CD14-positive monocyte (primary cell): ENCODE data around the gene AHCY. TPM values are rescaled to one million over a fixed set of nuclear protein-coding genes. Genes with fewer than 3 reads are reported as not detected.
"Not testable (repeated sequence)": the region's sequence is repeated elsewhere in the genome, so short reads cannot be mapped to it uniquely, and the experiment has no call there.

Experiments used
- DNase-seq, 3 donors: peaks; one replicate each; pipeline ENCODE4 v3.0.0-alpha.2; 2011 to 2022
- H2AFZ ChIP-seq: 2 replicates; pipeline ENCODE4 v1.6.0; 2012; ENCODE audit warnings: mild to moderate bottlenecking, low read depth, low read length, inconsistent platforms; ENCODE audit not compliant: insufficient read depth, poor library complexity, severe bottlenecking
- H3K27ac ChIP-seq, 2 donors: 1 replicate in 1 of 2; 2 replicates in 1 of 2; pipeline ENCODE4 v1.5.1; 2012 to 2013; ENCODE audit warnings: low read length in 2 of 2, control low read depth in 1 of 2, inconsistent platforms in 1 of 2, low read depth in 1 of 2, mild to moderate bottlenecking in 1 of 2
- H3K27me3 ChIP-seq, 2 donors: one replicate each; pipeline versions ENCODE4 v1.6.0 to v1.6.1; 2011 to 2013; ENCODE audit warnings: low read length in 2 of 2; ENCODE audit not compliant: control insufficient read depth in 2 of 2, insufficient read depth in 2 of 2
- H3K36me3 ChIP-seq, 2 donors: replicated peaks in 1 of 2; 1 replicate in 1 of 2; 2 replicates in 1 of 2; pipeline versions ENCODE4 v1.5.1 to v1.6.1; 2012 to 2013; ENCODE audit warnings: low read length in 2 of 2, control low read depth in 1 of 2, inconsistent platforms in 1 of 2, mild to moderate bottlenecking in 1 of 2; ENCODE audit not compliant: insufficient read depth in 2 of 2, control insufficient read depth in 1 of 2
- H3K4me1 ChIP-seq, 2 donors: 1 replicate in 1 of 2; 2 replicates in 1 of 2; pipeline versions ENCODE4 v1.5.1 to v1.6.1; 2012 to 2013; ENCODE audit warnings: low read length in 2 of 2, control low read depth in 1 of 2, inconsistent platforms in 1 of 2, mild to moderate bottlenecking in 1 of 2, moderate library complexity in 1 of 2; ENCODE audit not compliant: insufficient read depth in 2 of 2, control insufficient read depth in 1 of 2
- H3K4me2 ChIP-seq: replicated peaks from 2 replicates; pipeline ENCODE3; 2012; ENCODE audit warnings: low read length, moderate library complexity, mild to moderate bottlenecking; ENCODE audit not compliant: poor library complexity, severe bottlenecking; ENCODE audit errors: extremely low read depth
- H3K4me3 ChIP-seq, 3 experiments: fragments of 200-600 bp in 1 of 3; sonication (generic) in 1 of 3; replicated peaks in 1 of 3; 1 replicate in 2 of 3; 2 replicates in 1 of 3; pipeline ENCODE4 v1.5.1; 2011 to 2013; ENCODE audit warnings: low read length in 3 of 3, mild to moderate bottlenecking in 3 of 3, control low read depth in 2 of 3, low read depth in 2 of 3, inconsistent platforms in 1 of 3, moderate library complexity in 1 of 3
- H3K79me2 ChIP-seq: 2 replicates; pipeline ENCODE4 v1.6.0; 2012; ENCODE audit warnings: mild to moderate bottlenecking, control low read depth, inconsistent platforms, low read length, moderate library complexity; ENCODE audit not compliant: insufficient read depth
- H3K9ac ChIP-seq: 2 replicates; pipeline ENCODE4 v1.6.0; 2017; ENCODE audit warnings: low read length, mild to moderate bottlenecking; ENCODE audit not compliant: insufficient read depth, poor library complexity, severe bottlenecking
- H3K9me3 ChIP-seq, 2 donors: replicated peaks in 1 of 2; 1 replicate in 1 of 2; 2 replicates in 1 of 2; pipeline versions ENCODE4 v1.5.1 to v1.6.1; 2012 to 2013; ENCODE audit warnings: low read length in 2 of 2, control low read depth in 1 of 2; ENCODE audit not compliant: control insufficient read depth in 1 of 2, insufficient read depth in 1 of 2
- H4K20me1 ChIP-seq: 2 replicates; pipeline ENCODE4 v1.6.0; 2012; ENCODE audit warnings: mild to moderate bottlenecking, low read length, control low read depth, moderate library complexity; ENCODE audit not compliant: insufficient read depth
- H3K27ac Mint-ChIP-seq, 7 donors: one replicate each; pipeline ENCODE4 v1.8.0; 2020; ENCODE audit warnings: mild to moderate bottlenecking in 7 of 7, mixed read lengths in 7 of 7, moderate library complexity in 6 of 7, inconsistent platforms in 2 of 7
- H3K27me3 Mint-ChIP-seq, 3 donors: one replicate each; pipeline ENCODE4 v1.8.0; 2021 to 2022; ENCODE audit warnings: low read depth in 3 of 3, mild to moderate bottlenecking in 3 of 3, mixed read lengths in 3 of 3, moderate library complexity in 3 of 3, inconsistent platforms in 1 of 3
- H3K36me3 Mint-ChIP-seq, 2 donors: one replicate each; pipeline ENCODE4 v1.8.0; 2020; ENCODE audit warnings: mixed read lengths in 2 of 2, inconsistent platforms in 1 of 2, mild to moderate bottlenecking in 1 of 2
- H3K4me1 Mint-ChIP-seq: one replicate; pipeline ENCODE4 v1.8.0; 2020; ENCODE audit warnings: mild to moderate bottlenecking, mixed read lengths
- H3K4me3 Mint-ChIP-seq, 2 donors: one replicate each; pipeline ENCODE4 v1.8.0; 2020; ENCODE audit warnings: mild to moderate bottlenecking in 2 of 2, mixed read lengths in 2 of 2, moderate library complexity in 1 of 2
- H3K9me3 Mint-ChIP-seq, 7 donors: one replicate each; pipeline ENCODE4 v1.8.0; 2020 to 2022; ENCODE audit warnings: mixed read lengths in 7 of 7, mild to moderate bottlenecking in 6 of 7, moderate library complexity in 6 of 7, inconsistent platforms in 2 of 7
- WGBS: methylation state at CpG from one replicate; pipeline ENCODE4 v1.1.5; 2013; ENCODE audit warnings: missing lambda C conversion rate; ENCODE audit not compliant: insufficient coverage; 5-methylcytosine and 5-hydroxymethylcytosine counted together
- intact Hi-C, 2 donors: fragments of 100-400 bp; cut with micrococcal nuclease; formaldehyde crosslinking; loops; one replicate each; pipeline versions ENCODE4 v1.15.0 to v1.15.1; 2023
- polyA plus RNA-seq, 3 donors: library from polyadenylated mRNA; depleted of rRNA in 1 of 3; unstranded in 2 of 3; stranded (reverse) in 1 of 3; fragments of 300-500 nt in 2 of 3; fragments of >200 nt in 1 of 3; fragmentation: Illumina TruSeq in 2 of 3; gene quantifications; 1 replicate in 2 of 3; 2 replicates in 1 of 3; pipeline ENCODE4 v1.2.3, GENCODE V29; 2012 to 2021
- TF ChIP-seq, protein P1 (sequence below): fragments of 200-600 bp; IDR thresholded peaks from one replicate; pipeline ENCODE4 v1.8.0; 2022; ENCODE audit warnings: antibody characterized with exemption, mild to moderate bottlenecking

AHCY gene
- polyA plus RNA-seq, 3 donors, result 35.7 to 42.7 (median 41.1) TPM

DNA sequence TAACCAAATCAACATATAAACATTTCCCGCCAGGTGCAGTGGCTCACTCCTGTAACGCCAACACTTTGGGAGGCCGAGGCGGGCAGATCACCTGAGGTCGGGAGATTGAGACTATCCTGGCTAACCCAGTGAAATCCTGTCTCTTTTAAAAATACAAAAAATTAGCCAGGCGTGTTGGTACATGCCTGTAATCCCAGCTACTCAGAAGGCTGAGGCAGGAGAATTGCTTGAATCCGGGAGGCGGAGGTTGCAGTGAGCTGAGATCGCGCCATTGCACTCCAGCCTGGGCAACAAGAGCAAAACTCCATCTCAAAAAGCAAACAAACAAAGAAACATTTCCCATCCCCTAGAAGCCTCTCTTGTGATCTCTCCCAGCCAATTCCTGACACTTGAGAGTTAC, 37.6 kb upstream of the AHCY start:
- H3K9me3 Mint-ChIP-seq, H3K79me2 ChIP-seq, H3K27me3 Mint-ChIP-seq, H3K9me3 ChIP-seq, H2AFZ ChIP-seq, H3K27me3 ChIP-seq, H4K20me1 ChIP-seq, intact Hi-C loops, DNase-seq, H3K36me3 ChIP-seq, H3K4me1 ChIP-seq, H3K9ac ChIP-seq, H3K4me3 ChIP-seq, H3K4me3 Mint-ChIP-seq, H3K4me1 Mint-ChIP-seq, H3K36me3 Mint-ChIP-seq, H3K4me2 ChIP-seq, H3K27ac ChIP-seq, H3K27ac Mint-ChIP-seq: not testable (repeated sequence)
- WGBS, result 100% methylated on average over 1 of the region's 10 CpGs

DNA sequence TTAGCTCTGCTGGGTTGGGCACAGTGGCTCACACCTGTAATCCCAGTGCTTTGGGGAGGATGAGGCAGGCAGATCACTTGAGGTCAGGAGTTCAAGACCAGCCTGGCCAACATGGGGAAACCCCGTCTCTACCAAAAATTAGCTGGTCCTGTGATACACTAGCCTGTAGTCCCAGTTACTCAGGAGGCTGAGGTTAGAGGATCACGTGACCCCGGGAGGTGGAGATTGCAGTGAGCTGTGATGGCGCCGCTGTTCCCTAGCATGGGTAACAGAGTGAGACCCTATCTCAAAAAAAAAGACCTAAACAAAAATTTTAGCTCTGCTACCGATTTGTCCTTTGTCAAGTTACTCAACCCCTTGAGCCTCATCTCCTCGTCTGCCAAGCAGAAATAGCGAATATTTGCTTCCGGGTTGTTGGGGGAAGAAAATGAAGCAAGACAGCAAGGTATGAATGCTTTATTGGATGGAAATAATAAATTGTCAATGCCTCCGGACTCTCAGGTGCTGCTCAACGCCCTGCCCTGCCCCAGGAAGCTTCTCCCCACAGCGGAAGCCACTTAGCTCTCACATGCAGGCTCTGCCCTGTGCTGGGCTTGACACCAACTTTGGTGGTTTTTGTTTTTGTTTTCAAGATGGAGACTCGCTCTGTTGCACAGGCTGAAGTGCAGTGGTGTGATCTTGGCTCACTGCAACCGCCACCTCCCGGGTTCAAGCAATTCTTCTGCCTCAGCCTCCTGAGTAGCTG, 35.0 kb upstream of the AHCY start:
- Histone ChIP-seq H3K9ac (no peak overlapping the region), H3K4me2 (no peak overlapping the region), H3K4me1 (no peaks in the 10 kb centered on the region)

More for the DNA sequence above, 35.0 kb upstream of the AHCY start:
- H3K79me2 ChIP-seq, result no peaks in the 10 kb centered on the region
- H3K36me3 Mint-ChIP-seq, result no peaks in the 10 kb centered on the region
- TF ChIP-seq, protein P1, sequence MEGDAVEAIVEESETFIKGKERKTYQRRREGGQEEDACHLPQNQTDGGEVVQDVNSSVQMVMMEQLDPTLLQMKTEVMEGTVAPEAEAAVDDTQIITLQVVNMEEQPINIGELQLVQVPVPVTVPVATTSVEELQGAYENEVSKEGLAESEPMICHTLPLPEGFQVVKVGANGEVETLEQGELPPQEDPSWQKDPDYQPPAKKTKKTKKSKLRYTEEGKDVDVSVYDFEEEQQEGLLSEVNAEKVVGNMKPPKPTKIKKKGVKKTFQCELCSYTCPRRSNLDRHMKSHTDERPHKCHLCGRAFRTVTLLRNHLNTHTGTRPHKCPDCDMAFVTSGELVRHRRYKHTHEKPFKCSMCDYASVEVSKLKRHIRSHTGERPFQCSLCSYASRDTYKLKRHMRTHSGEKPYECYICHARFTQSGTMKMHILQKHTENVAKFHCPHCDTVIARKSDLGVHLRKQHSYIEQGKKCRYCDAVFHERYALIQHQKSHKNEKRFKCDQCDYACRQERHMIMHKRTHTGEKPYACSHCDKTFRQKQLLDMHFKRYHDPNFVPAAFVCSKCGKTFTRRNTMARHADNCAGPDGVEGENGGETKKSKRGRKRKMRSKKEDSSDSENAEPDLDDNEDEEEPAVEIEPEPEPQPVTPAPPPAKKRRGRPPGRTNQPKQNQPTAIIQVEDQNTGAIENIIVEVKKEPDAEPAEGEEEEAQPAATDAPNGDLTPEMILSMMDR, result no peak
- H3K9me3 ChIP-seq, result no peaks in the 10 kb centered on the region
- intact Hi-C loops, result no loop called here
- H3K4me3 Mint-ChIP-seq, result no peak overlapping the region
- H3K4me3 ChIP-seq, result no peak overlapping the region
- no peak overlapping the region for H2AFZ ChIP-seq
- peaks cover 0 to 5% (median 4%) of the 10 kb centered on the region in 3 donors for H3K27me3 Mint-ChIP-seq
- no peaks in the 10 kb centered on the region for H4K20me1 ChIP-seq
- no peak overlapping the region for H3K27ac ChIP-seq
- no peaks in the 10 kb centered on the region for H3K36me3 ChIP-seq
- no peak overlapping the region for H3K27ac Mint-ChIP-seq
- H3K4me1 Mint-ChIP-seq, result no peaks in the 10 kb centered on the region
- DNase-seq, result no peak
- H3K9me3 Mint-ChIP-seq, result no peaks in the 10 kb centered on the region
- 90% methylated on average over 6 of the region's 15 CpGs for WGBS
- no peaks in the 10 kb centered on the region for H3K27me3 ChIP-seq
